Measurements from ENCODE around the gene SIDT1. TPM values are rescaled to one million over a fixed set of nuclear protein-coding genes. Genes with fewer than 3 reads are reported as not detected.

Gene SIDT1
- total and polyA plus RNA-seq, 4 donors: 0.08 to 2.2 (median 0.82) TPM

DNA sequence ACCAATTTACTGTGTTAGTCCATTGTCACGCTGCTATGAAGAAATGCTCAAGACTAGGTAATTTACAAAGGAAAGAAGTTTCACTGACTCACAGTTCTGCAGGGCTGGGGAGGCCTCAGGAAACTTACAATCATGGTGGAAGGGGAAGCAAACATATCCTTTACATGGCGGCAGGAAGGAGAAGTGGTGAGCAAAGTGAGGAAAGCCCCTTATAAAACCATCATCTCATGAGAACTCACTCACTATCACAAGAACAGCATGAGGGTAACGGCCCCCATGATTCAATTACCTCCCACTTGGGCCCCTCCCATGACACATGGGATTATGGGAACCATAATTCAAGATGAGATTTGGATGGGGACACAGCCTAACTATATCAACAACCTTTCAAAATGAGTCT, 143.9 kb downstream of the SIDT1 start:
- no peak overlapping the region for H3K9ac ChIP-seq (ENCODE audit: low read depth in 1 of 2, low read length in 2 of 2)
- H3K4me1 ChIP-seq (ENCODE audit: control insufficient read depth in 4 of 4, insufficient read depth in 4 of 4, low read length in 3 of 4): peaks cover 2 to 20% (median 10%) of the 10 kb centered on the region in 4 donors
- H3K4me3 ChIP-seq (ENCODE audit: low read depth in 1 of 3, low read length in 3 of 3): no peak overlapping the region
- no peaks in the 10 kb centered on the region for H3K27me3 ChIP-seq (ENCODE audit: control insufficient read depth in 4 of 4, insufficient read depth in 4 of 4, low read length in 3 of 4)
- TF ChIP-seq, protein P1, sequence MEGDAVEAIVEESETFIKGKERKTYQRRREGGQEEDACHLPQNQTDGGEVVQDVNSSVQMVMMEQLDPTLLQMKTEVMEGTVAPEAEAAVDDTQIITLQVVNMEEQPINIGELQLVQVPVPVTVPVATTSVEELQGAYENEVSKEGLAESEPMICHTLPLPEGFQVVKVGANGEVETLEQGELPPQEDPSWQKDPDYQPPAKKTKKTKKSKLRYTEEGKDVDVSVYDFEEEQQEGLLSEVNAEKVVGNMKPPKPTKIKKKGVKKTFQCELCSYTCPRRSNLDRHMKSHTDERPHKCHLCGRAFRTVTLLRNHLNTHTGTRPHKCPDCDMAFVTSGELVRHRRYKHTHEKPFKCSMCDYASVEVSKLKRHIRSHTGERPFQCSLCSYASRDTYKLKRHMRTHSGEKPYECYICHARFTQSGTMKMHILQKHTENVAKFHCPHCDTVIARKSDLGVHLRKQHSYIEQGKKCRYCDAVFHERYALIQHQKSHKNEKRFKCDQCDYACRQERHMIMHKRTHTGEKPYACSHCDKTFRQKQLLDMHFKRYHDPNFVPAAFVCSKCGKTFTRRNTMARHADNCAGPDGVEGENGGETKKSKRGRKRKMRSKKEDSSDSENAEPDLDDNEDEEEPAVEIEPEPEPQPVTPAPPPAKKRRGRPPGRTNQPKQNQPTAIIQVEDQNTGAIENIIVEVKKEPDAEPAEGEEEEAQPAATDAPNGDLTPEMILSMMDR (IDR thresholded peaks at IDR 0.05; ENCODE audit: low read depth, low read length, missing input control): no peak
- TF ChIP-seq, protein P2, sequence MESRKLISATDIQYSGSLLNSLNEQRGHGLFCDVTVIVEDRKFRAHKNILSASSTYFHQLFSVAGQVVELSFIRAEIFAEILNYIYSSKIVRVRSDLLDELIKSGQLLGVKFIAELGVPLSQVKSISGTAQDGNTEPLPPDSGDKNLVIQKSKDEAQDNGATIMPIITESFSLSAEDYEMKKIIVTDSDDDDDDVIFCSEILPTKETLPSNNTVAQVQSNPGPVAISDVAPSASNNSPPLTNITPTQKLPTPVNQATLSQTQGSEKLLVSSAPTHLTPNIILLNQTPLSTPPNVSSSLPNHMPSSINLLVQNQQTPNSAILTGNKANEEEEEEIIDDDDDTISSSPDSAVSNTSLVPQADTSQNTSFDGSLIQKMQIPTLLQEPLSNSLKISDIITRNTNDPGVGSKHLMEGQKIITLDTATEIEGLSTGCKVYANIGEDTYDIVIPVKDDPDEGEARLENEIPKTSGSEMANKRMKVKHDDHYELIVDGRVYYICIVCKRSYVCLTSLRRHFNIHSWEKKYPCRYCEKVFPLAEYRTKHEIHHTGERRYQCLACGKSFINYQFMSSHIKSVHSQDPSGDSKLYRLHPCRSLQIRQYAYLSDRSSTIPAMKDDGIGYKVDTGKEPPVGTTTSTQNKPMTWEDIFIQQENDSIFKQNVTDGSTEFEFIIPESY (IDR thresholded peaks at IDR 0.05): no peak
- TF ChIP-seq, protein P3, sequence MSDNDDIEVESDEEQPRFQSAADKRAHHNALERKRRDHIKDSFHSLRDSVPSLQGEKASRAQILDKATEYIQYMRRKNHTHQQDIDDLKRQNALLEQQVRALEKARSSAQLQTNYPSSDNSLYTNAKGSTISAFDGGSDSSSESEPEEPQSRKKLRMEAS (IDR thresholded peaks at IDR 0.05): no peak
- no peak for TF ChIP-seq SP1 (IDR thresholded peaks at IDR 0.05)
- no peak for TF ChIP-seq EGR1 (IDR thresholded peaks at IDR 0.05; ENCODE audit: low read depth in 2 of 2)
- TF ChIP-seq, protein P4, sequence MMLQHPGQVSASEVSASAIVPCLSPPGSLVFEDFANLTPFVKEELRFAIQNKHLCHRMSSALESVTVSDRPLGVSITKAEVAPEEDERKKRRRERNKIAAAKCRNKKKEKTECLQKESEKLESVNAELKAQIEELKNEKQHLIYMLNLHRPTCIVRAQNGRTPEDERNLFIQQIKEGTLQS (IDR thresholded peaks at IDR 0.05): no peak
- no peak for TF ChIP-seq NR2F2 (IDR thresholded peaks at IDR 0.05)
- TF ChIP-seq GABPA (IDR thresholded peaks at IDR 0.05 in 1 of 2, conservative IDR thresholded peaks at IDR 0.05 in 1 of 2): no peak
- TF ChIP-seq TAF1 (conservative IDR thresholded peaks at IDR 0.05): no peak
- TF ChIP-seq HNF4A (conservative IDR thresholded peaks at IDR 0.05): no peak
- no peak for TF ChIP-seq RAD21 (IDR thresholded peaks at IDR 0.05)
- TF ChIP-seq, protein P5, sequence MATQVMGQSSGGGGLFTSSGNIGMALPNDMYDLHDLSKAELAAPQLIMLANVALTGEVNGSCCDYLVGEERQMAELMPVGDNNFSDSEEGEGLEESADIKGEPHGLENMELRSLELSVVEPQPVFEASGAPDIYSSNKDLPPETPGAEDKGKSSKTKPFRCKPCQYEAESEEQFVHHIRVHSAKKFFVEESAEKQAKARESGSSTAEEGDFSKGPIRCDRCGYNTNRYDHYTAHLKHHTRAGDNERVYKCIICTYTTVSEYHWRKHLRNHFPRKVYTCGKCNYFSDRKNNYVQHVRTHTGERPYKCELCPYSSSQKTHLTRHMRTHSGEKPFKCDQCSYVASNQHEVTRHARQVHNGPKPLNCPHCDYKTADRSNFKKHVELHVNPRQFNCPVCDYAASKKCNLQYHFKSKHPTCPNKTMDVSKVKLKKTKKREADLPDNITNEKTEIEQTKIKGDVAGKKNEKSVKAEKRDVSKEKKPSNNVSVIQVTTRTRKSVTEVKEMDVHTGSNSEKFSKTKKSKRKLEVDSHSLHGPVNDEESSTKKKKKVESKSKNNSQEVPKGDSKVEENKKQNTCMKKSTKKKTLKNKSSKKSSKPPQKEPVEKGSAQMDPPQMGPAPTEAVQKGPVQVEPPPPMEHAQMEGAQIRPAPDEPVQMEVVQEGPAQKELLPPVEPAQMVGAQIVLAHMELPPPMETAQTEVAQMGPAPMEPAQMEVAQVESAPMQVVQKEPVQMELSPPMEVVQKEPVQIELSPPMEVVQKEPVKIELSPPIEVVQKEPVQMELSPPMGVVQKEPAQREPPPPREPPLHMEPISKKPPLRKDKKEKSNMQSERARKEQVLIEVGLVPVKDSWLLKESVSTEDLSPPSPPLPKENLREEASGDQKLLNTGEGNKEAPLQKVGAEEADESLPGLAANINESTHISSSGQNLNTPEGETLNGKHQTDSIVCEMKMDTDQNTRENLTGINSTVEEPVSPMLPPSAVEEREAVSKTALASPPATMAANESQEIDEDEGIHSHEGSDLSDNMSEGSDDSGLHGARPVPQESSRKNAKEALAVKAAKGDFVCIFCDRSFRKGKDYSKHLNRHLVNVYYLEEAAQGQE (IDR thresholded peaks at IDR 0.05): no peak
- TF ChIP-seq YY1 (IDR thresholded peaks at IDR 0.05): no peak
- no peak for DNase-seq (ENCODE audit: low spot score)
- H3K27ac ChIP-seq (ENCODE audit: low read depth in 1 of 2, low read length in 2 of 2): no peak overlapping the region
- H3K36me3 ChIP-seq (ENCODE audit: control insufficient read depth in 4 of 4, insufficient read depth in 3 of 4, low read depth in 1 of 4, low read length in 3 of 4): peaks cover 0 to 9% (median 5%) of the 10 kb centered on the region in 4 donors
- WGBS: 87% methylated on average over 3 of the region's 3 CpGs
- H3K9me3 ChIP-seq (ENCODE audit: control insufficient read depth in 4 of 4, low read length in 3 of 4): no peaks in the 10 kb centered on the region

DNA sequence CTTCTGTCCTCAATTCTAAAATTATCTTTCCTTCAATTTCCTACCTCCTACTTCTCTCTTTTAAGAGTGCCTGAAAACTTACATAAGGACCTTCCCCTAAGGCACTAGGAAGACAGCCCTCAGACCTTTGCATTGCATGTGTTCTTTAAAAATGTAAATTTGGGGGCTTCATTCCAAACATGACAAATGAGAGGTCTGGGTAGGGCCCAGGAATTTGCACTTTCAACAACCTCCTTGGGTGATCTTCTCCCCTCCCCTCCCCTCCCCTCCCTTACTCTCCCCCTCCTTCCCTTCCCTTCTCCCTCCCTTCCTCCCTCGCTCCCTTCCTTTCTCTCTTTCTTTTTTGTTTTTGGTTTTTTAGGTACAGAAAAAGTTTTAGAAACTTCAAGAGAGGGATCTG, 145.4 kb downstream of the SIDT1 start:
- no peak overlapping the region for H3K27ac ChIP-seq (ENCODE audit: low read depth in 1 of 2, low read length in 2 of 2)
- 94% methylated on average over 1 of the region's 1 CpG for WGBS
- peaks cover 0 to 6% (median 3%) of the 10 kb centered on the region in 4 donors for H3K36me3 ChIP-seq (ENCODE audit: control insufficient read depth in 4 of 4, insufficient read depth in 3 of 4, low read depth in 1 of 4, low read length in 3 of 4)
- TF ChIP-seq FOXA1 (IDR thresholded peaks at IDR 0.05) (no peak), JUND (IDR thresholded peaks at IDR 0.05) (no peak), RXRA (IDR thresholded peaks at IDR 0.05) (no peak), EGR1 (IDR thresholded peaks at IDR 0.05; ENCODE audit: low read depth in 2 of 2) (no peak), RAD21 (IDR thresholded peaks at IDR 0.05) (no peak), FOXA2 (IDR thresholded peaks at IDR 0.05) (no peak), TAF1 (conservative IDR thresholded peaks at IDR 0.05) (no peak), YY1 (IDR thresholded peaks at IDR 0.05) (no peak), GABPA (IDR thresholded peaks at IDR 0.05 in 1 of 2, conservative IDR thresholded peaks at IDR 0.05 in 1 of 2) (no peak), SP1 (IDR thresholded peaks at IDR 0.05) (no peak), NR2F2 (IDR thresholded peaks at IDR 0.05) (no peak), HNF4A (conservative IDR thresholded peaks at IDR 0.05) (no peak), HNF4G (IDR thresholded peaks at IDR 0.05) (no peak)
- TF ChIP-seq, protein P1 (IDR thresholded peaks at IDR 0.05; ENCODE audit: low read depth, low read length, missing input control): no peak
- TF ChIP-seq, protein P3 (IDR thresholded peaks at IDR 0.05): no peak
- TF ChIP-seq, protein P2 (IDR thresholded peaks at IDR 0.05): no peak
- TF ChIP-seq, protein P4 (IDR thresholded peaks at IDR 0.05): no peak

More for the DNA sequence above, 145.4 kb downstream of the SIDT1 start:
- DNase-seq (ENCODE audit: low spot score): no peak
- no peaks in the 10 kb centered on the region for H3K27me3 ChIP-seq (ENCODE audit: control insufficient read depth in 4 of 4, insufficient read depth in 4 of 4, low read length in 3 of 4)
- H3K9me3 ChIP-seq (ENCODE audit: control insufficient read depth in 4 of 4, low read length in 3 of 4): no peaks in the 10 kb centered on the region
- no peak overlapping the region for H3K4me3 ChIP-seq (ENCODE audit: low read depth in 1 of 3, low read length in 3 of 3)
- no peak overlapping the region for H3K9ac ChIP-seq (ENCODE audit: low read depth in 1 of 2, low read length in 2 of 2)
- H3K4me1 ChIP-seq (ENCODE audit: control insufficient read depth in 4 of 4, insufficient read depth in 4 of 4, low read length in 3 of 4): peaks cover 2 to 23% (median 10%) of the 10 kb centered on the region in 4 donors

All from liver (tissue), 9 donors.